GM18519 (cell line): ENCODE measurements around the gene OLA1.
"Not testable (repeated sequence)": the region's sequence is repeated elsewhere in the genome, so short reads cannot be mapped to it uniquely, and the experiment has no call there.

Experiments
- ATAC-seq: cut with Tn5 transposase; IDR thresholded peaks from one replicate; pipeline ENCODE4 v1.9.1; 2021; ENCODE audit warnings: mild to moderate bottlenecking, moderate library complexity; ENCODE audit not compliant: unreplicated experiment, low FRiP score

The OLA1 gene

DNA sequence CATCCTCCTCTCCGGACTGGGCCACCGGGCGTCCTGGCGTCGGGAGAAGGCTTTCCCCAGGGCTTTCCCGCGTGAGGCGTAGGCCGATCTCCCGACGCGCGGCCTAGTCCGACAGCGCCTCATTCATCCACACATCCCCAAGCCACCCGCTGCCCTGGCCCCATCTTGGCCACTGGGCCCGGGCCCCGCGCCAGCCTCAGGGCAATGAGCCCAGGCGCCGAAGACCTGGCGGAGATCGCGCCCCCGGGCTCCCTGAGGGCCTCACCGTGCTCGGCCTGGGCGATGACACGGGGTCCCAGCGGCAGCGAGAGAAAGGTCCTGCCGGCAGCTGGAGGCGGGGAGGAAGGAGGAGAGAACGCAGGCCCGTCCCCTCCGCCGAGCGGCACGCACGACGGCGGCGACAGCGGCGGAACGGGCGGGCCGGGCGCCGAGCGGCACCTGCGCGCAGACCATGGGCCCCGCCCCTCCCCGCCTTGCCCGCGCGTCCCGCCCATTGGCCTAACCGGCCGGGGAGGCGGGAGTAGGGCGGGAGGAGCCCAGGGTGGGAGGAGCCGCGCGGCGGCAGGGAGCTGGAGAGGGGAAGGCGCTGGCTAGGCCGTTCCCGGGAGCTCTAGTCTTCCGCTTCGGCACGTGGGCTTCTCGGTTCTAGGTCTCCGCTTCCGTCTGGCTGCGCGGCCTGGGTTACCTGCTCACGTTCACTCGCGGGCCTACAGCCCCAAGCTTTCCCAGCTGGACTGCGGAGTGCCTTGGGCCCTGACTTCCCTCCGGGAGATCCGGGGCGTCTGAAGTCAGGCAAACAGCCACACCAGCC lies at the start of gene OLA1:
Gene OLA1, minus strand, starts transcription at position 346 of the 811 bp plus-strand sequence. CDS start 1,717 bp downstream, outside the sequence.
- ATAC-seq, result peak; percentile 94

GRCh38 chr2:174292908-174293307 lies 44.6 kb upstream of the OLA1 start:
- no peak for ATAC-seq

DNA sequence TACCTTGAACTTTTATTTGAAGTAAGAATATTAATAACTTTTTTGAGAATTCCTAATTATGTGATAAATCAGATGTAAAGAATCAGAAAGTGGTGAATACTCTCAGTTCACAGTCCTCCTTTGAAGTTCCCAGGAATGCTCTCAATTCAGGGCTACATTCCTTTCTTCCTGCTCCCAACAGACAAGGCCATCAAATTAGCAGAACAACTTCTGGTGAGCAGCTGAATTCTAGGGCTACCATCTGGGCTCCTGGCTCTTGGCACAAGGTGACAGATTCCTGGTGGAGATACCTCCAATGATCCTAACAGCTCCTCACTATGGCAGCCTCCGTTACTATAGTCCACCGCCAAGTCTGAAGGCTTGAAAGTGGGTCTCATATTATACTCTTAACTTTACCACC lies 37.8 kb upstream of the OLA1 start:
- ATAC-seq, result no peak

DNA sequence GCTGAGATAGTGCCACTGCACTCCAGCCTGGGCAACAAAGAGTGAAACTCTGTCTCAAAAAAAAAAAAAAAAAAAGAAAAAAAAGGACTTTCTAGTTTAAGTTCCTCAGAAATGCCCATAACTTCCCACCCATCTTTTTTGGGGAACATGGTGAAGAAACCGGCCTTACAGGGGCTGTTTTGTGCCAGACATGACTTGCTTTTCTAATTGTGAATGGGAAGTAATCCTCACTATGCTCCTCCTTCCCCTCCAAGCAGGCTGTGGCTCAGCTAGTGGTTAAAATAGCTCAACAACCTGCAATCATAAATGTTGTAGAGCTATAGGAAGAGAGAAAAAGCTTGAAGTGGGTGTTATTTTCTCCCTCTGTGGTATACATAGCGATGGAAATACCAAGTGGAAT lies 34.1 kb upstream of the OLA1 start:
- no peak for ATAC-seq

GRCh38 chr2:174281736-174282135 lies 33.4 kb upstream of the OLA1 start:
- ATAC-seq, result no peak

DNA sequence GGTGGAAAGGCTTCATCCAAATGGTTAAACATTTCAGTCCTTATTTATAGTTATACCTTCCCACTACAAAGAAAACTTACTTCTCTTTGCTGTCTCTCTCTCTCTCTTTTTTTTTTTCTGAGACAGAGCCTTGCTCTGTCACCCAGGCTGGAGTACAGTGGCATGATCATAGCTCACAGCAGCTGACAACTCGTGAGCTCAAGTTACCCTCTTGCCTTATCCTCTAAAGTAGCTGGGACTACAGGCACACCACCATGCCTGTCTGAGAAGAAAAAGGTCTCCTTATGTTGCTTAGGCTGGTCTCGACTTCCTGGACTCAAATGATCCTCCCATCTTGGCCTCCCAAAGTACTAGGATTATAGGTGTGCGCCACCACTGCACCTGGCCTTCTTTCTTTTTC lies 32.3 kb upstream of the OLA1 start:
- no peak for ATAC-seq

DNA sequence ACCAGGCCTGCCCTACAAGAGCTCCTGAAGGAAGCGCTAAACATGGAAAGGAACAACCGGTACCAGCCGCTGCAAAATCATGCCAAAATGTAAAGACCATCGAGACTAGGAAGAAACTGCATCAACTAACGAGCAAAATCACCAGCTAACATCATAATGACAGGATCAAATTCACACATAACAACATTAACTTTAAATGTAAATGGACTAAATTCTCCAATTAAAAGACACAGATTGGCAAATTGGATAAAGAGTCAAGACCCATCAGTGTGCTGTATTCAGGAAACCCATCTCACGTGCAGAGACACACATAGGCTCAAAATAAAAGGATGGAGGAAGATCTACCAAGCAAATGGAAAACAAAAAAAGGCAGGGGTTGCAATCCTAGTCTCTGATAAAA lies 21.9 kb upstream of the OLA1 start:
- not testable (repeated sequence) for ATAC-seq

- ATAC-seq, result no peak
These were observed 18.0 kb upstream of the OLA1 start for GRCh38 chr2:174266288-174266687.

DNA sequence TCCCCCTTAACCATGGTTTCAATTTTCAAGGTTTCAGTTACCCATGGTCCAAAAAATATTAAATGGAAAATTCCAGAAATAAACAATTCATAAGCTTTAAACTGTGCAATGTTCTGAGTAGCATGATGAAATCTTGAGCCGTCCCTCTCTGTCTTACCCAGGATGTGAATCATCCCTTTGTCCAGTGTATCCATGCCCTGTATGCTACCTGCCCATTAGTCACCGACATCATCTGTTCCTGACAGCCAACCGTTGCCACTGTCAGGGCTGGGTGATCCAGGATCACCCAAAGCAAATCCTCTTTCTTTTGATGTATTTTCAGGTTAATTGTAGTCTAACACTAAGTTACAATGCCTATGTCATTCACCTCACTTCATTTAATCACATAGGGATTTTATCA lies 15.7 kb upstream of the OLA1 start:
- no peak for ATAC-seq

DNA sequence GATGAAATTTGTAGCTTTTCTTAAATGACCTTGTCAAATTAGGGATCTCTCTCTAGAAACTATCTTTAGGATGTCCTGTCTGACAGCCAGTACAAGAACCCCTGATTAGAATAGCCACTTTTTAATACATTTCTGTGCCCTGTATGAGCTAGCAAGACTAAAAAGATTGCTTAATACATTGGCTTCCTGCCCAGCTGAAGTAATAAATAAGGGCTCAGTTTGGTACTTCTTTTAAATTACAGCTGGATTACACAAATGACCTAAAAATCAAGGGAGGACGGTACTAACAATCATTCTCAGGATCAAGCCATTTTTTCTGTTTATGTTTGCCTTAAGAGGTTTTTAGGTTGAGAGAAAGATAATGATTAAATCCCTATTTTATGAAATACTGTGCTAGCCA lies 11.6 kb upstream of the OLA1 start:
- ATAC-seq, result no peak

DNA sequence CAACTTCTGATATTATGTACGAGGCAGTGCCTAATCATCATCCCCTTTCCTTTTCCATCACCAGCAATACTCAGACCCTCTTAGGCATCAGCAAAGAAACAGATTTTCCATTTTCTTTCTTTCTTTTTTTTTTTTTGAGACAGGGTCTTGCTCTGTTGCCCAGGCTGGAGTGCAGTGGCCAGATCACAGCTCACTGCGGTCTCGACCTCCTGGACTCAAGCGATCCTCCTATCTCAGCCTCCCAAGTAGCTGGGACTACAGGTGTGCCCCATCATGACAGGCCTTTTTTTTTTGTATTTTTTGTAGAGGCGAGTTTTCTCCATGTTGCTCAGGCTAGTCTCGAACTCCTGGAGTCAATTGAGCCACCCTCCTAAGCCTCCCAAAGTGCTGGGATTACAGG lies 5.9 kb upstream of the OLA1 start:
- ATAC-seq, result no peak

DNA sequence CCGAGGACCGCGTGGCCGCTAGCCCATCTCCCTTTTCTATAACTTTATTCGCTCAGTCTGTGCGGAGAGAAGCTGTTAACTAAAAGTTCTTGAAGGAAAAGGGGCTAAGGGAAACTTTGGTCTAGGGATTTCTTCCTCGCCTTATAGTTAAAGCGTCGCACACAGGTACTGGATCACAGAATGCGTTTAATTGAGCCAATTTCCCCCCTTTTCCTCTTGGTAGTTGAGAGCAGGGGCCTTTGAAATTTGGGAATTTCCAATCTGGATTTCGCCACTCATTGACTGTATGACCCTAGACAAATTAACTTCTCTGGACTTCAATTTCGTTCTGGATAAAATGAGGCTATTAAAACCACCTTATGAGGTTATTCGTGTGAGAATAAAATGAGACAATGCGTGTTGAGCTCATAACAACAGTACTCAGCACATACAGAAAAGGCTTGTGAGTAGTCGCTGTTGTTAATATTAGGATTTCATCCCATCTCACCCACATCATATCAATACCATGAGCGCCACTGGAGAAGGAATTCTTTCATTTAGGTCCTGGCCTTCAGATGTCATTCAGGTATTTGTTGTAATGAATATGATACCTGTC lies 763 bp upstream of the OLA1 start:
- ATAC-seq, result no peak

- peak; percentile 0 for ATAC-seq
These were observed 702 bp downstream of the OLA1 start for GRCh38 chr2:174247474-174248186.

DNA sequence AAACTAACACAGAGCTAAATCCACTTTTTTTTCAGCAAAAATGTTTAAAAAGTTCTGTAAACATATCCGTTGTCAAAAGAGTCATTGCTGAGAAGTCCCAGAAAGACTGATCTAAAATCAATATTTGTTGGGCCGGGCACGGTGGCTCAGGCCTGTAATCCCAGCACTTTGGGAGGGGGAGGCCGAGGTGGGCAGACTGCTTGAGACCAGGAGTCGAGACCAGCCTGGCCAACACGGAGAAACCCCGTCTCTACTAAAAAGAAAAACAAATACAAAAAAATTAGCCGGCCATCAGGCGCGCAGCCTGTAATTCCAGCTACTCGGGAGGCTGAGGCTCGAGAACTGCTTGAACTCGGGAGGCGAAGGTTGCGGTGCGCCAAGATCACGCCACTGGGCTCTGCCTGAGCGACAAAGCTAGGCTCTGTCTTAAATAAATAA lies 1.4 kb downstream of the OLA1 start:
- ATAC-seq, result no peak

- not testable (repeated sequence) for ATAC-seq
These were observed 2.7 kb downstream of the OLA1 start for GRCh38 chr2:174245628-174246027.

- ATAC-seq, result no peak
These were observed 3.3 kb downstream of the OLA1 start for GRCh38 chr2:174245065-174245464.

- no peak for ATAC-seq
These were observed 4.5 kb downstream of the OLA1 start for GRCh38 chr2:174243812-174244211.

- ATAC-seq, result no peak
These were observed 8.2 kb downstream of the OLA1 start for GRCh38 chr2:174240097-174240496.

GRCh38 chr2:174236429-174236828 lies 11.9 kb downstream of the OLA1 start:
- no peak for ATAC-seq

- ATAC-seq, result no peak
These were observed 12.7 kb downstream of the OLA1 start for GRCh38 chr2:174235680-174236079.

DNA sequence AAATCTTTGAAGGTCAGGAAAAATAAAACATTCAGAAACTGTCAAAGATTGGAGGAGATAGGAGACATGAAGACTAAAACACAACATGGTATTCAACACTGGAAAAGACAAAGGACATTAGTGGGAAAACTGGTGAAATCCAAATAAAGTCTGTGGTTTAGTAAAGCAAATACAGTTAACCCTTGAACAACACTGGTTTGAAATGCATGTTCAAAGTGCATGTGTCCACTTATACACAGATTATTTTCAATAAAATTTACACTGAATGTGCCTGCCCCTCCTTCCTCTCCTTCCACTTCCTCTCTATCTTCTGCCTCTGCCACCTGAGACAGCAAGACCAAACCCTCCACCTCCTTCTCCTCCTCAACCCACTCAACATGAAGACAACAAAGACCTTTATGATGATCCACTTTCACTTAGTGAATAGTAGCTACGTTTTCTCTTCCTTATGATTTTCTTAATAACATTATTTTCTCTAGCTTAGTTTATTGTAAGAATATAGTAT lies 14.5 kb downstream of the OLA1 start:
- ATAC-seq, result no peak
